D341Med (cell line): ENCODE results near the gene AKAP13.
"Not testable (repeated sequence)": the region's sequence is repeated elsewhere in the genome, so short reads cannot be mapped to it uniquely, and the experiment has no call there.

Experiments
- DNase-seq: peaks from one replicate; pipeline ENCODE4 v3.0.0; 2012; ENCODE audit warnings: low spot score

AKAP13 gene

GRCh38 chr15:85479071-85479647, 98.8 kb downstream of the AKAP13 start:
- DNase-seq, result no peak

- no peak for DNase-seq
These were observed 100.5 kb downstream of the AKAP13 start for GRCh38 chr15:85480923-85481322.

- DNase-seq, result not testable (repeated sequence)
These were observed 101.1 kb downstream of the AKAP13 start for GRCh38 chr15:85481543-85481942.

- no peak for DNase-seq
These were observed 102.5 kb downstream of the AKAP13 start for GRCh38 chr15:85482894-85483293.

GRCh38 chr15:85483955-85484354, 103.6 kb downstream of the AKAP13 start:
- not testable (repeated sequence) for DNase-seq

GRCh38 chr15:85484923-85485322, 104.5 kb downstream of the AKAP13 start:
- not testable (repeated sequence) for DNase-seq

GRCh38 chr15:85485956-85486567, 105.7 kb downstream of the AKAP13 start:
- peak; percentile 56 for DNase-seq

GRCh38 chr15:85487796-85488195, 107.4 kb downstream of the AKAP13 start:
- not testable (repeated sequence) for DNase-seq

- DNase-seq, result no peak
These were observed 108.6 kb downstream of the AKAP13 start for GRCh38 chr15:85488997-85489396.

- DNase-seq, result no peak
These were observed 109.5 kb downstream of the AKAP13 start for GRCh38 chr15:85489773-85490493.

GRCh38 chr15:85490856-85491255, 110.5 kb downstream of the AKAP13 start:
- DNase-seq, result no peak

GRCh38 chr15:85491691-85492090, 111.3 kb downstream of the AKAP13 start:
- no peak for DNase-seq

- DNase-seq, result no peak
These were observed 112.0 kb downstream of the AKAP13 start for GRCh38 chr15:85492406-85492805.

GRCh38 chr15:85493260-85493659, 112.9 kb downstream of the AKAP13 start:
- no peak for DNase-seq

- DNase-seq, result no peak
These were observed 113.8 kb downstream of the AKAP13 start for GRCh38 chr15:85494048-85494777.

- DNase-seq, result no peak
These were observed 114.7 kb downstream of the AKAP13 start for GRCh38 chr15:85495096-85495495.

GRCh38 chr15:85495544-85495943, 115.1 kb downstream of the AKAP13 start:
- no peak for DNase-seq

GRCh38 chr15:85496151-85496550, 115.7 kb downstream of the AKAP13 start:
- DNase-seq, result no peak

- no peak for DNase-seq
These were observed 116.3 kb downstream of the AKAP13 start for GRCh38 chr15:85496551-85497171.

GRCh38 chr15:85497172-85497569, 116.8 kb downstream of the AKAP13 start:
- no peak for DNase-seq

- DNase-seq, result no peak
These were observed 118.1 kb downstream of the AKAP13 start for GRCh38 chr15:85498471-85498870.

GRCh38 chr15:85499371-85499887, 119.0 kb downstream of the AKAP13 start:
- DNase-seq, result no peak
